Measurements from ENCODE around the gene BPIFB6.

Gene BPIFB6

GRCh38 chr20:33018169-33018931 lies 13.1 kb upstream of the BPIFB6 start:
- no peak for DNase-seq (ENCODE audit: low read depth, low spot score)
- no peaks in the 10 kb centered on the region for H3K27me3 ChIP-seq (ENCODE audit: control insufficient read depth, insufficient read depth, low read length)
- no peak overlapping the region for H3K4me3 ChIP-seq (ENCODE audit: low read length)
- no peaks in the 10 kb centered on the region for H3K9me3 ChIP-seq (ENCODE audit: control insufficient read depth, insufficient read depth, low read length)
- no CpG with 5 or more reads among the region's 14 CpGs for WGBS (ENCODE audit: insufficient coverage, insufficient read length)
- no peaks in the 10 kb centered on the region; the same call in 1 of the 2 replicates for H3K4me1 ChIP-seq (ENCODE audit: control insufficient read depth, insufficient read depth, low read length)
- H3K27ac ChIP-seq (ENCODE audit: low read length) = no peak overlapping the region
- H3K36me3 ChIP-seq (ENCODE audit: control insufficient read depth, insufficient read depth, low read length) = no peaks in the 10 kb centered on the region

GRCh38 chr20:33019465-33020277 lies 11.8 kb upstream of the BPIFB6 start:
- no peaks in the 10 kb centered on the region for H3K36me3 ChIP-seq (ENCODE audit: control insufficient read depth, insufficient read depth, low read length)
- no peaks in the 10 kb centered on the region for H3K9me3 ChIP-seq (ENCODE audit: control insufficient read depth, insufficient read depth, low read length)
- no peak overlapping the region for H3K4me3 ChIP-seq (ENCODE audit: low read length)
- no peak overlapping the region for H3K27ac ChIP-seq (ENCODE audit: low read length)
- H3K4me1 ChIP-seq (ENCODE audit: control insufficient read depth, insufficient read depth, low read length) = no peaks in the 10 kb centered on the region; the same call in 1 of the 2 replicates
- DNase-seq (ENCODE audit: low read depth, low spot score) = no peak
- WGBS (ENCODE audit: insufficient coverage, insufficient read length) = no CpG with 5 or more reads among the region's 23 CpGs
- H3K27me3 ChIP-seq (ENCODE audit: control insufficient read depth, insufficient read depth, low read length) = no peaks in the 10 kb centered on the region

DNA sequence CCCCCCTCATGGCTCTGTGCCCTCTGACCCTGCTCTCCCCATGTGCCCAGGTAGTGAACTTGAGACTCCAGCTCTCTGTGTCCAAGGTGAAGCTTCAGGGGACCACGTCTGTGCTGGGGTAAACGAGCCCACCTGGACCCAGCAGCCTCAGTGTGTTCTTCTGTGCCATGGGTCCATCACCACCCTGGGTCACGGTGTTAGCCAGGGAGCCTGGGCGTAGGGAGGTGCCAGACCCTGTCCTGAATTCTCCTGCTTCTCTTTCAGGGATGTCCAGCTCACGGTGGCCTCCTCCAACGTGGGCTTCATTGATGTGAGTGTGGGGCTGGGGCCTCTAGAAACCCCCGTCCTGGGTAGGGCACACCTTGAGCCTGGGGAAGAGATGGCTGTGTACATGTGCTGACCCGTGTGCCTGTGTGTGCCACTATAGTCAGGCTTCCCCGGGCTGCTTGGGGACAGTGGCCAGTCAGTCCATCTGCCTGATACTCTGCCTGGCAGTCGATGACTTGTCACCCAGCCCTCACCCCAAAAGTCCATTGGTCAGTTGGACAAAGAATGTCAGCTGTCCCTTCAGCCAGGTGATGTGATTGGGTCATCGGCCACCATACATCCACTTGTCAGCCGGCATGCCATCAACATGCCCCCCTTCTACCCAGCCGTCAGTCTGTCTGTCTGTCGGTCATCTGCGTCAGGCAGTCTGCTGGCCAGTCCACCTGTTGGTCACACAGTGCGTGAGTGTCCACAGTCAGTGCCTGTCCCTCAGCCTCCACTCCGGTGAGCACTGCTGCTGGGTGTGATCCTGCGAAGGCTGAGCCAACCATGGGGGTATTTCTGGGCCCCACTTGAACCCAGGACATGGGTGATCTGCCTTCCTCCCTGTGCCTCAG lies 10.9 kb upstream of the BPIFB6 start:
- H3K4me1 ChIP-seq (ENCODE audit: control insufficient read depth, insufficient read depth, low read length) = no peaks in the 10 kb centered on the region; the same call in 1 of the 2 replicates
- no peaks in the 10 kb centered on the region for H3K36me3 ChIP-seq (ENCODE audit: control insufficient read depth, insufficient read depth, low read length)
- H3K4me3 ChIP-seq (ENCODE audit: low read length) = no peak overlapping the region
- no CpG with 5 or more reads among the region's 18 CpGs for WGBS (ENCODE audit: insufficient coverage, insufficient read length)
- DNase-seq (ENCODE audit: low read depth, low spot score) = no peak
- H3K27ac ChIP-seq (ENCODE audit: low read length) = no peak overlapping the region
- H3K27me3 ChIP-seq (ENCODE audit: control insufficient read depth, insufficient read depth, low read length) = no peaks in the 10 kb centered on the region
- no peaks in the 10 kb centered on the region for H3K9me3 ChIP-seq (ENCODE audit: control insufficient read depth, insufficient read depth, low read length)

DNA sequence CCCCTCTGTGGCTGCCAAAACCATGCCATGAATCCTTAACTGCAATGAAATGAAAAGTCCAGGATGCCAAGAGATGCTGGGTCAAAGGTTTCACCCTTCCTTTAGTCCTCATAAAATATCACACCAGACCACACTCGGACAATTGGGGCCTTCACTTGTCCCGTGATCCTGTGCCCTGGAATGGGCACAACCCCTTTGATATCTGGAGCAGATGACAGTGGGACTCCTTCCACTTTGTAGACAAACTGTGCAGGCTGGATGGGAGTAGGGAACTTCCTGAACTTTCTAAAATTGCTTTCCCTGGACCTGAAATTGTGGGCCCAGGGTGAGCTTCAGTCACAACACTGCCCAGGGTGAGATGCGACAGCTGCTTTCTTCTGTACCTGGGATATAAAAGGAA lies 9.6 kb upstream of the BPIFB6 start:
- no peaks in the 10 kb centered on the region for H3K9me3 ChIP-seq (ENCODE audit: control insufficient read depth, insufficient read depth, low read length)
- no peaks in the 10 kb centered on the region for H3K36me3 ChIP-seq (ENCODE audit: control insufficient read depth, insufficient read depth, low read length)
- no peak overlapping the region for H3K27ac ChIP-seq (ENCODE audit: low read length)
- no peak overlapping the region for H3K4me3 ChIP-seq (ENCODE audit: low read length)
- DNase-seq (ENCODE audit: low read depth, low spot score) = no peak
- H3K27me3 ChIP-seq (ENCODE audit: control insufficient read depth, insufficient read depth, low read length) = no peaks in the 10 kb centered on the region
- no peaks in the 10 kb centered on the region; the same call in 1 of the 2 replicates for H3K4me1 ChIP-seq (ENCODE audit: control insufficient read depth, insufficient read depth, low read length)
- WGBS (ENCODE audit: insufficient coverage, insufficient read length) = no CpG with 5 or more reads among the region's 3 CpGs

DNA sequence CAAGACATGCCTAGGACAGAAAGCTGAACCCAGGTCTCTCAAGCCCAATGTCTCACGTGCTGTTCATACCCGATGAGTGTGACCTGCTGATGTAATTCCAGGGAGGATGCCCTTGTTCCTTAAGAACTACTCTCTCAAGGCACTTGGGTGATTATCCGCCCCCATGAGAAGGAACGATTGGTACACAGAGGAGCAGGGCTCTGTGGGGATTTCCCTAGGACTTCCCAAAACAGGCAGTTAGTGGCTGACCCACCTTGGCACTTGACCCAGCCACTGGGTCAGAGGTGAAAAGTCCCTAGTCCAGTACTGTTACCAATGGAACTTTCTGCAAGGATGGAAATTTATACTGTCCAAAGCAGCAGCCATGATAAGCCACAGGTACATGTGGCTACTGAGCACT lies 9.2 kb upstream of the BPIFB6 start:
- H3K27ac ChIP-seq (ENCODE audit: low read length) = no peak overlapping the region
- no peaks in the 10 kb centered on the region for H3K36me3 ChIP-seq (ENCODE audit: control insufficient read depth, insufficient read depth, low read length)
- H3K27me3 ChIP-seq (ENCODE audit: control insufficient read depth, insufficient read depth, low read length) = no peaks in the 10 kb centered on the region
- DNase-seq (ENCODE audit: low read depth, low spot score) = no peak
- no CpG with 5 or more reads among the region's 4 CpGs for WGBS (ENCODE audit: insufficient coverage, insufficient read length)
- no peaks in the 10 kb centered on the region; the same call in 1 of the 2 replicates for H3K4me1 ChIP-seq (ENCODE audit: control insufficient read depth, insufficient read depth, low read length)
- no peaks in the 10 kb centered on the region for H3K9me3 ChIP-seq (ENCODE audit: control insufficient read depth, insufficient read depth, low read length)
- no peak overlapping the region for H3K4me3 ChIP-seq (ENCODE audit: low read length)

GRCh38 chr20:33022694-33023438 lies 8.6 kb upstream of the BPIFB6 start:
- Histone ChIP-seq H3K4me3 (ENCODE audit: low read length) (no peak overlapping the region), H3K4me1 (ENCODE audit: control insufficient read depth, insufficient read depth, low read length) (no peaks in the 10 kb centered on the region; the same call in 1 of the 2 replicates), H3K9me3 (ENCODE audit: control insufficient read depth, insufficient read depth, low read length) (no peaks in the 10 kb centered on the region), H3K27me3 (ENCODE audit: control insufficient read depth, insufficient read depth, low read length) (no peaks in the 10 kb centered on the region), H3K36me3 (ENCODE audit: control insufficient read depth, insufficient read depth, low read length) (no peaks in the 10 kb centered on the region), H3K27ac (ENCODE audit: low read length) (no peak overlapping the region)
- DNase-seq (ENCODE audit: low read depth, low spot score) = no peak
- WGBS (ENCODE audit: insufficient coverage, insufficient read length) = no CpG with 5 or more reads among the region's 7 CpGs

- Histone ChIP-seq H3K4me3 (ENCODE audit: low read length) (no peak overlapping the region), H3K27me3 (ENCODE audit: control insufficient read depth, insufficient read depth, low read length) (no peaks in the 10 kb centered on the region), H3K9me3 (ENCODE audit: control insufficient read depth, insufficient read depth, low read length) (no peaks in the 10 kb centered on the region), H3K4me1 (ENCODE audit: control insufficient read depth, insufficient read depth, low read length) (no peaks in the 10 kb centered on the region; the same call in 1 of the 2 replicates), H3K36me3 (ENCODE audit: control insufficient read depth, insufficient read depth, low read length) (no peaks in the 10 kb centered on the region), H3K27ac (ENCODE audit: low read length) (no peak overlapping the region)
- no peak for DNase-seq (ENCODE audit: low read depth, low spot score)
- WGBS (ENCODE audit: insufficient coverage, insufficient read length) = no CpG with 5 or more reads among the region's 6 CpGs
Observed at GRCh38 chr20:33023439-33024242, 7.8 kb upstream of the BPIFB6 start.

DNA sequence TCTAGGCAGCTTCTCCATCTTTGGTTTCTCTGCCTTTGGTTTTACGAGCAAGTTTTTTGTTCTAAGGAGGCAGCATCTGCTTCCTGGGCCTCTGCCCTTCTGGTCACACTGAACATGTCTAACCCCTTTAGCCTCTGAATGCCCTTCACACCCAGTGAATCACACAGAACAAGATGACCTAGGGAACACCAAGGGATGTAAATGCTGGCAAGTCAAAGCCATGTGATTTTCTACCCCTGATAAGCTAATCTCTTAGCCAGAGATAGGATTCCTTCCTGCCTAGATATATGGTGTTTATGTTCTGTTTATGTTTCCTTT lies 7.2 kb upstream of the BPIFB6 start:
- no peak for DNase-seq (ENCODE audit: low read depth, low spot score)
- H3K36me3 ChIP-seq (ENCODE audit: control insufficient read depth, insufficient read depth, low read length) = no peaks in the 10 kb centered on the region
- no peaks in the 10 kb centered on the region for H3K9me3 ChIP-seq (ENCODE audit: control insufficient read depth, insufficient read depth, low read length)
- no CpG with 5 or more reads among the region's 1 CpG for WGBS (ENCODE audit: insufficient coverage, insufficient read length)
- no peaks in the 10 kb centered on the region; the same call in 1 of the 2 replicates for H3K4me1 ChIP-seq (ENCODE audit: control insufficient read depth, insufficient read depth, low read length)
- no peak overlapping the region for H3K27ac ChIP-seq (ENCODE audit: low read length)
- no peaks in the 10 kb centered on the region for H3K27me3 ChIP-seq (ENCODE audit: control insufficient read depth, insufficient read depth, low read length)
- H3K4me3 ChIP-seq (ENCODE audit: low read length) = no peak overlapping the region

DNA sequence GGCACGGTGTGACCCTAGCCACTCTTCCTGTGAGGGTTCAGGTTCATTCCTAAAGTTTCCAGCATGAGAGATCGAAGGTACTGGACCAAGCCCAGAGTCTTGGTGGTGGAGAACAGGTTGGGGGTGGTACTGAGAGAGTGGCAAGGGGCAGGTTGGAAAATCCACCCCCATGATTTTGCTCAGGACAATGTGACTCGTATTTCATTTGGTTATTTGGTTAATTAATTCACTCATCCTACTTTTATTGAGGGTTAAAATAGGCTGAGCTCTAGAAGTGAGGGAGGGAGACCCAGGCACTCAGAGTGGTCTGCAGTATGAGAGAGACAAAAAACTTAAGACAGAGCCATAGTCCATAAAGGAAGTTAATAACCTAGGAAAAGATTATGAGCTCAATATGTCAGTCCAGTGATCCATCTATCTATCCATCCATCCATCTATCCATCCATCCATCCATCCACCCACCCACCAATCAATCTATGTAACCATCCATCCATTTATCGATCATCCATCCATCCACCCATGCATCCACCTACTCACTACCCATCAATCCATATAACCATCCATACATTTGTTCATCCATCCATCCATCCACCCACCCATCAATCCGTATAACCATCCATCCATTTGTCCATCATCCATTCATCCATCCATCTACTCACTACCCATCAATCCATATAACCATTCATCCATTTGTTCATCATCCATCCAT lies 6.7 kb upstream of the BPIFB6 start:
- no peaks in the 10 kb centered on the region for H3K36me3 ChIP-seq (ENCODE audit: control insufficient read depth, insufficient read depth, low read length)

More for the DNA sequence above, 6.7 kb upstream of the BPIFB6 start:
- Histone ChIP-seq H3K27ac (ENCODE audit: low read length) (no peak overlapping the region), H3K4me1 (ENCODE audit: control insufficient read depth, insufficient read depth, low read length) (no peaks in the 10 kb centered on the region; the same call in 1 of the 2 replicates), H3K9me3 (ENCODE audit: control insufficient read depth, insufficient read depth, low read length) (no peaks in the 10 kb centered on the region), H3K4me3 (ENCODE audit: low read length) (no peak overlapping the region), H3K27me3 (ENCODE audit: control insufficient read depth, insufficient read depth, low read length) (no peaks in the 10 kb centered on the region)
- DNase-seq (ENCODE audit: low read depth, low spot score) = no peak
- 100% methylated on average over 2 of the region's 5 CpGs for WGBS (ENCODE audit: insufficient coverage, insufficient read length)

All from iPS DF 6.9 (cell line).